Measurements from ENCODE around the gene SNAI3.
A peak's percentile ranks its signal among the peaks of the same experiment; 100 is the strongest.

SNAI3 gene

GRCh38 chr16:88639231-88640038 is 46.9 kb downstream of the SNAI3 start:
- no peaks in the 10 kb centered on the region for H3K36me3 ChIP-seq (ENCODE audit: control insufficient read depth in 2 of 2, insufficient read depth in 2 of 2, low read length in 2 of 2)
- H3K4me3 ChIP-seq (ENCODE audit: low read length in 2 of 2) = no peak overlapping the region
- H3K27me3 ChIP-seq (ENCODE audit: control insufficient read depth in 1 of 2, insufficient read depth in 2 of 2, low read length in 2 of 2) = peaks cover 30 to 36% of the 10 kb centered on the region in 2 donors
- no peaks in the 10 kb centered on the region for H3K9me3 ChIP-seq (ENCODE audit: control insufficient read depth in 2 of 2, low read length in 2 of 2)
- H3K4me1 ChIP-seq (ENCODE audit: control insufficient read depth, insufficient read depth, low read length) = peaks cover 8% of the 10 kb centered on the region
- no peak overlapping the region for H3K9ac ChIP-seq (ENCODE audit: low read length in 2 of 2)
- H3K27ac ChIP-seq (ENCODE audit: low read length) = no peak overlapping the region

- Histone ChIP-seq H3K36me3 (ENCODE audit: control insufficient read depth in 2 of 2, insufficient read depth in 2 of 2, low read length in 2 of 2) (no peaks in the 10 kb centered on the region), H3K4me3 (ENCODE audit: low read length in 2 of 2) (no peak within 1 kb of the TSS), H3K9ac (ENCODE audit: low read length in 2 of 2) (no peak within 1 kb of the TSS), H3K27me3 (ENCODE audit: control insufficient read depth in 1 of 2, insufficient read depth in 2 of 2, low read length in 2 of 2) (peaks cover 35 to 37% of the 10 kb centered on the region in 2 donors), H3K9me3 (ENCODE audit: control insufficient read depth in 2 of 2, low read length in 2 of 2) (no peaks in the 10 kb centered on the region), H3K27ac (ENCODE audit: low read length) (no peak within 1 kb of the TSS), H3K4me1 (ENCODE audit: control insufficient read depth, insufficient read depth, low read length) (peaks cover 8% of the 10 kb centered on the region)
Observed at GRCh38 chr16:88638323-88639230, 47.7 kb downstream of the SNAI3 start, which contains the start of gene IL17C. IL17C (plus strand) TSS chr16:88638572; CDS start chr16:88638642, 70 bp downstream.

GRCh38 chr16:88636488-88637265 is 49.6 kb downstream of the SNAI3 start:
- no peak overlapping the region for H3K27ac ChIP-seq (ENCODE audit: low read length)
- no peak overlapping the region for H3K9ac ChIP-seq (ENCODE audit: low read length in 2 of 2)
- H3K27me3 ChIP-seq (ENCODE audit: control insufficient read depth in 1 of 2, insufficient read depth in 2 of 2, low read length in 2 of 2) = peaks cover 35 to 40% of the 10 kb centered on the region in 2 donors

DNA sequence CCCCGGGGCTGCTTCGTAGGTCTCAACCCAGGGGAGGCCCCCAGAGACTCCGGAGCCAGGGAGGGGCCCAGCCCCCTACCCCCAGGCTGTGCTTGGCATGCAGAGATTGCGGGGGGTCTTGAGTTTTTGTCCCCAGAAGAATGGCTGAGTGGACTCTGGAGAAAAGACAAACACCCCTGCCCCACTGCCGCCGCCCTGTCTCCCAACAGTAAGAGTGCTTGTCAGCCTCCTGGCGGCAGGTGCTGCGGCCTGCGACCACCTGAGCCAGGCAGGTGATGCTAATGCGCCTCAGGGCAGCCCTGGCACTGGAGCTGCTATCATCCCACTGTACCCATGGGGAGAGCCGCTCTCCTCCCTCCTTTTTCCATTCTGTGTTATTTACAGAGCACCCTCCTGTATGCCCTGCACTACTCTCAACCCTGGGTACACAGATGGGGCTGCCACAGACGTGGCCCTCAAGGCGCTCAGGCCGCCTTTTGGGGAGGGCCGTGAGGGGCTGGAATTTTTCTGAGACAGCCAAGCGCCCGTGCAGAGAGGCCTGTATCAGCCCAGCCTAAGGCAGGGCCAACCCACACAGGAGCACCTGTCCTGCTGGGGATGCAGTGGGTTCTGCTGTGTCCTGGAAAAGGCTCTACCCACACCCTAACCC is 50.5 kb downstream of the SNAI3 start:
- Histone ChIP-seq H3K27ac (ENCODE audit: low read length) (no peak overlapping the region), H3K9ac (ENCODE audit: low read length in 2 of 2) (no peak overlapping the region), H3K36me3 (ENCODE audit: control insufficient read depth in 2 of 2, insufficient read depth in 2 of 2, low read length in 2 of 2) (peaks cover 0 to 10% of the 10 kb centered on the region in 2 donors), H3K9me3 (ENCODE audit: control insufficient read depth in 2 of 2, low read length in 2 of 2) (no peaks in the 10 kb centered on the region), H3K4me3 (ENCODE audit: low read length in 2 of 2) (no peak overlapping the region), H3K27me3 (ENCODE audit: control insufficient read depth in 1 of 2, insufficient read depth in 2 of 2, low read length in 2 of 2) (peaks cover 35 to 40% of the 10 kb centered on the region in 2 donors), H3K4me1 (ENCODE audit: control insufficient read depth, insufficient read depth, low read length) (peaks cover 8% of the 10 kb centered on the region)

More at GRCh38 chr16:88636488-88637265, 49.6 kb downstream of the SNAI3 start:
- H3K4me1 ChIP-seq (ENCODE audit: control insufficient read depth, insufficient read depth, low read length) = peaks cover 8% of the 10 kb centered on the region
- H3K36me3 ChIP-seq (ENCODE audit: control insufficient read depth in 2 of 2, insufficient read depth in 2 of 2, low read length in 2 of 2) = peaks cover 0 to 3% of the 10 kb centered on the region in 2 donors
- no peak overlapping the region for H3K4me3 ChIP-seq (ENCODE audit: low read length in 2 of 2)
- H3K9me3 ChIP-seq (ENCODE audit: control insufficient read depth in 2 of 2, low read length in 2 of 2) = no peaks in the 10 kb centered on the region

DNA sequence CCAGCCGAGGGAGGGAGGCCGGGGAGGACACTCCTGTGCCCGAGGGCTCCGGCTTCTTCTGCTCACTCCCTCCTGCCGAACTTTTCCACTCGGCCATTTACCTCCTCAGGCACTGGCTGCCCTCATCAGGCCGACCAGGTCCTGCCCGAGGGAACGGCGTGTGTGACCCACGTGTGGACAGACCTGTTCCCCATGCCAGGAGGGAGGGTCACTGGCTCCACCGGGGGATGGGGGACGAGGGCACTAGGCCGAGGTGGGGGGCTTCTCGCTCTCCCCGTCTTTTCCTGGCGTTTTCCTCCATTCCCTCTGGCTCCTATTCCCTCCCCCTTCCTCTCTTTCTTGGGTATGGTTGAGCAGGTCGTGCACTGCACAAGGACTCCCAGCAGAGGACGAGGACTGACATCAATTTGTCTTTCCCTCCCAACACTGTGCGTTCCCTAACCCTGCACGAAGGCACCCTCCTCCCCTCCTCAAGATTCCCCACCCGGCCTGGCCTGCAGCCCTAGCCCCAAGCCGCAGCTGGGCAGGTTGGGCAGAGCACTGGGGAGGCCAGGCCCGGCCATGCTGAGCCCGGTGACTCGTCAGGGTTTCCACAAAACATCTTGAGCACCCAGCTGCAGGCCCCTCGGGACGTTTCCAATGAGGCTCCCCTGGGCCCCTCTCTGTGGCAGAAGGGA is 51.2 kb downstream of the SNAI3 start:
- H3K4me3 ChIP-seq (ENCODE audit: low read length in 2 of 2) = peak overlapping the region in 1 of 2 donors; percentile 49
- no peak overlapping the region for H3K9ac ChIP-seq (ENCODE audit: low read length in 2 of 2)
- peaks cover 0 to 14% of the 10 kb centered on the region in 2 donors for H3K36me3 ChIP-seq (ENCODE audit: control insufficient read depth in 2 of 2, insufficient read depth in 2 of 2, low read length in 2 of 2)
- H3K9me3 ChIP-seq (ENCODE audit: control insufficient read depth in 2 of 2, low read length in 2 of 2) = no peaks in the 10 kb centered on the region
- no peak overlapping the region for H3K27ac ChIP-seq (ENCODE audit: low read length)
- H3K27me3 ChIP-seq (ENCODE audit: control insufficient read depth in 1 of 2, insufficient read depth in 2 of 2, low read length in 2 of 2) = peaks cover 32 to 33% of the 10 kb centered on the region in 2 donors
- peaks cover 8% of the 10 kb centered on the region for H3K4me1 ChIP-seq (ENCODE audit: control insufficient read depth, insufficient read depth, low read length)

- peaks cover 0 to 21% of the 10 kb centered on the region in 2 donors for H3K36me3 ChIP-seq (ENCODE audit: control insufficient read depth in 2 of 2, insufficient read depth in 2 of 2, low read length in 2 of 2)
- no peaks in the 10 kb centered on the region for H3K9me3 ChIP-seq (ENCODE audit: control insufficient read depth in 2 of 2, low read length in 2 of 2)
- peaks cover 8% of the 10 kb centered on the region for H3K4me1 ChIP-seq (ENCODE audit: control insufficient read depth, insufficient read depth, low read length)
- H3K27ac ChIP-seq (ENCODE audit: low read length) = no peak overlapping the region
- H3K4me3 ChIP-seq (ENCODE audit: low read length in 2 of 2) = peak overlapping the region in 1 of 2 donors; percentile 49
- peaks cover 25% of the 10 kb centered on the region in 2 donors for H3K27me3 ChIP-seq (ENCODE audit: control insufficient read depth in 1 of 2, insufficient read depth in 2 of 2, low read length in 2 of 2)
- H3K9ac ChIP-seq (ENCODE audit: low read length in 2 of 2) = no peak overlapping the region
Observed at GRCh38 chr16:88634141-88634993, 51.9 kb downstream of the SNAI3 start.

DNA sequence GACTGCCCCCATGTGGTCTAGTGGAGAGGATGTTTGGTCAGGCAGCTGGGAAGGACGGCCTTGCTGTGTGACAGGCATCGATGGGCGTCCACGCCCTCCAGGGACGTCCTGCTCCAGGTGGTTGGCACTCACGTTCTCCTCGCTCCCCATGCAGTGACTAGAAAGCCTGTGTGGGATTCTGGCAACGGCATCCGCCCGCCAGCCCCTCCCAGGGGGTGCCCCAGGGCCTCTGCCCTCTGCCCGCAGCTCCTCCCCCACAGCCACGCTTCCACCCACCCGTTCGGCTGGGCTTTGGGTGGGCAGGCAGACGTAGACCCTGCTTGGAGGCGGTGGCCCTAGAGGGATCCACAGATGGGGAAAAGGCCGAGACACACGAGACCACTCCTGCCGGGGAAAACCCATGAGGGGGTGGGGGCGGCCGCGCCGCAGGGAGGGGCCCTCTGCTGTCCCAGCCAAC is 52.6 kb downstream of the SNAI3 start:
- H3K27ac ChIP-seq (ENCODE audit: low read length) = no peak overlapping the region

GRCh38 chr16:88632587-88632930 is 53.7 kb downstream of the SNAI3 start:
- Histone ChIP-seq H3K9me3 (ENCODE audit: control insufficient read depth in 2 of 2, low read length in 2 of 2) (no peaks in the 10 kb centered on the region), H3K4me3 (ENCODE audit: low read length in 2 of 2) (no peak overlapping the region), H3K36me3 (ENCODE audit: control insufficient read depth in 2 of 2, insufficient read depth in 2 of 2, low read length in 2 of 2) (peaks cover 4 to 32% of the 10 kb centered on the region in 2 donors), H3K4me1 (ENCODE audit: control insufficient read depth, insufficient read depth, low read length) (peaks cover 4% of the 10 kb centered on the region), H3K27ac (ENCODE audit: low read length) (no peak overlapping the region), H3K27me3 (ENCODE audit: control insufficient read depth in 1 of 2, insufficient read depth in 2 of 2, low read length in 2 of 2) (peaks cover 8 to 13% of the 10 kb centered on the region in 2 donors), H3K9ac (ENCODE audit: low read length in 2 of 2) (no peak overlapping the region)

More for the DNA sequence above, 52.6 kb downstream of the SNAI3 start:
- Histone ChIP-seq H3K4me1 (ENCODE audit: control insufficient read depth, insufficient read depth, low read length) (peaks cover 4% of the 10 kb centered on the region), H3K27me3 (ENCODE audit: control insufficient read depth in 1 of 2, insufficient read depth in 2 of 2, low read length in 2 of 2) (peaks cover 18 to 19% of the 10 kb centered on the region in 2 donors), H3K9ac (ENCODE audit: low read length in 2 of 2) (no peak overlapping the region), H3K36me3 (ENCODE audit: control insufficient read depth in 2 of 2, insufficient read depth in 2 of 2, low read length in 2 of 2) (peaks cover 0 to 23% of the 10 kb centered on the region in 2 donors), H3K9me3 (ENCODE audit: control insufficient read depth in 2 of 2, low read length in 2 of 2) (no peaks in the 10 kb centered on the region), H3K4me3 (ENCODE audit: low read length in 2 of 2) (no peak overlapping the region)

All from stomach smooth muscle (tissue), 2 donors.